HCT116 (cell line): ENCODE measurements around the gene SULT2B1. TPM values are rescaled to one million over a fixed set of nuclear protein-coding genes. Genes with fewer than 3 reads are reported as not detected.

Experiments
- ATAC-seq: fragments of 200-7000 bp; cut with Tn5 transposase; 2 replicates; pipeline ENCODE4 v1.9.1; 2020; ENCODE audit warnings: mild to moderate bottlenecking, moderate library complexity
- BruUV-seq: library from RNA; stranded (reverse); fragments of 400-500 nt; replicated peaks from 2 replicates; lab custom pipeline; 2021; lab: Mats Ljungman, UMichigan
- CTCF ChIA-PET: fragments of 300-600 bp; sonication (Branson Sonifier 250); formaldehyde crosslinking; loops from one replicate; lab custom pipeline; 2021; ENCODE audit warnings: antibody characterized with exemption; lab: Charles Lee
- POLR2A ChIA-PET: fragments of 300-600, 350-600 bp; sonication (Branson Sonifier 250); formaldehyde crosslinking; loops from one replicate; lab custom pipeline; 2021; ENCODE audit warnings: antibody characterized with exemption; lab: Charles Lee
- RAD21 ChIA-PET, 2 experiments: fragments of 300-600 bp; sonication (Branson Sonifier 250); formaldehyde crosslinking; loops; one replicate each; lab custom pipeline; 2023; ENCODE audit warnings: low total read pairs in 2 of 2; ENCODE audit not compliant: uncharacterized antibody in 2 of 2, unreplicated experiment in 2 of 2, low non-redundant PET in 1 of 2; lab: Charles Lee
- DNase-seq: peaks from one replicate; pipeline ENCODE4 v3.0.0-alpha.2; 2010; ENCODE audit warnings: low read depth, low spot score
- H2AFZ ChIP-seq: fragments of 200-600 bp; shearing (Covaris generic), sonication (generic); 2 replicates; pipeline ENCODE4 v1.6.1; 2017; ENCODE audit warnings: low read depth, mixed run types, mixed read lengths, antibody characterized with exemption, low read length; ENCODE audit not compliant: poor library complexity, severe bottlenecking
- H3K27ac ChIP-seq: 2 replicates; pipeline ENCODE4 v1.5.1; 2012; ENCODE audit warnings: low read depth, low read length
- H3K27me3 ChIP-seq: fragments of 200-600 bp; sonication (generic); 2 replicates; pipeline ENCODE4 v1.6.1; 2016; ENCODE audit warnings: mixed run types, low read length, mixed read lengths; ENCODE audit not compliant: insufficient read depth
- H3K36me3 ChIP-seq, 2 experiments: fragments of 200-500 bp in 1 of 2; fragments of 200-600 bp in 1 of 2; sonication (Bioruptor generic) in 1 of 2; sonication (generic) in 1 of 2; 2 replicates each; pipeline versions ENCODE4 v1.5.1 to v1.6.1; 2014 to 2016; ENCODE audit warnings: low read length in 2 of 2, inconsistent platforms in 1 of 2, mixed read lengths in 1 of 2, mixed run types in 1 of 2; ENCODE audit not compliant: insufficient read depth in 2 of 2, control insufficient read depth in 1 of 2
- H3K4me1 ChIP-seq, 2 experiments: fragments of 200-600 bp in 1 of 2; sonication (generic) in 1 of 2; 2 replicates each; pipeline versions ENCODE4 v1.5.1 to v1.6.1; 2012 to 2017; ENCODE audit warnings: low read length in 2 of 2, inconsistent platforms in 1 of 2, mild to moderate bottlenecking in 1 of 2, mixed read lengths in 1 of 2, mixed run types in 1 of 2, moderate library complexity in 1 of 2; ENCODE audit not compliant: insufficient read depth in 2 of 2, control insufficient read depth in 1 of 2
- H3K4me2 ChIP-seq: fragments of 200-600 bp; sonication (generic); 2 replicates; pipeline ENCODE4 v1.6.1; 2017; ENCODE audit warnings: mixed run types, low read length, mixed read lengths
- H3K4me3 ChIP-seq, 2 experiments: fragments of 200-600 bp in 1 of 2; sonication (generic) in 1 of 2; replicated peaks in 1 of 2; 2 replicates each; pipeline ENCODE4 v1.5.1; 2011 to 2016; ENCODE audit warnings: low read length in 2 of 2, control low read depth in 1 of 2, low read depth in 1 of 2, mild to moderate bottlenecking in 1 of 2, mixed read lengths in 1 of 2, mixed run types in 1 of 2
- H3K79me2 ChIP-seq: fragments of 200-600 bp; sonication (generic); 2 replicates; pipeline ENCODE4 v1.6.1; 2017; ENCODE audit warnings: mild to moderate bottlenecking, mixed run types, low read length, moderate library complexity, mixed read lengths; ENCODE audit not compliant: insufficient read depth
- H3K9ac ChIP-seq: fragments of 200-600 bp; sonication (generic); 2 replicates; pipeline ENCODE4 v1.6.1; 2016; ENCODE audit warnings: low read length, mixed read lengths
- H3K9me2 ChIP-seq: fragments of 200-600 bp; sonication (generic), shearing (Covaris generic); 2 replicates; pipeline ENCODE4 v1.6.1; 2017; ENCODE audit warnings: mixed run types, mild to moderate bottlenecking, moderate library complexity; ENCODE audit not compliant: insufficient read depth
- H3K9me3 ChIP-seq, 2 experiments: fragments of 200-500 bp in 1 of 2; fragments of 200-600 bp in 1 of 2; sonication (Bioruptor generic) in 1 of 2; sonication (generic) in 1 of 2; 2 replicates each; pipeline ENCODE4 v1.6.1; 2014 to 2017; ENCODE audit warnings: low read length in 2 of 2, mixed read lengths in 2 of 2, inconsistent platforms in 1 of 2, low read depth in 1 of 2, mild to moderate bottlenecking in 1 of 2, mixed run types in 1 of 2, moderate library complexity in 1 of 2; ENCODE audit not compliant: control insufficient read depth in 1 of 2, insufficient read depth in 1 of 2
- H4K20me1 ChIP-seq: fragments of 200-600 bp; sonication (generic), shearing (Covaris generic); 2 replicates; pipeline ENCODE4 v1.6.1; 2017; ENCODE audit warnings: mixed run types, mild to moderate bottlenecking, moderate library complexity; ENCODE audit not compliant: insufficient read depth
- CBX3 ChIP-seq: IDR thresholded peaks from 2 replicates; pipeline ENCODE4 v1.6.1; 2012; ENCODE audit warnings: low read depth
- CTCF ChIP-seq, 3 experiments: fragments of 200-600 bp in 1 of 3; sonication (generic) in 1 of 3; IDR thresholded peaks in 2 of 3; conservative IDR thresholded peaks in 1 of 3; 2 replicates each; pipeline ENCODE4 v1.5.1; 2012 to 2017; ENCODE audit warnings: low read depth in 2 of 3, low read length in 2 of 3, antibody characterized with exemption in 1 of 3, borderline replicate concordance in 1 of 3, control low read depth in 1 of 3, mild to moderate bottlenecking in 1 of 3, mixed read lengths in 1 of 3, mixed run types in 1 of 3, moderate library complexity in 1 of 3; ENCODE audit not compliant: insufficient read depth in 1 of 3
- EZH2 ChIP-seq: fragments of 200-600 bp; sonication (generic); IDR thresholded peaks from 2 replicates; pipeline ENCODE4 v1.6.1; 2017; ENCODE audit warnings: antibody characterized with exemption, mixed run types
- JUND ChIP-seq: IDR thresholded peaks from 2 replicates; pipeline ENCODE4 v1.6.1; 2012
- POLR2A ChIP-seq: IDR thresholded peaks from 2 replicates; pipeline ENCODE4 v1.7.0; 2011; ENCODE audit warnings: borderline replicate concordance; ENCODE audit not compliant: insufficient read depth, insufficient read length; ENCODE audit errors: extremely low read depth
- POLR2AphosphoS5 ChIP-seq: IDR thresholded peaks from 2 replicates; pipeline ENCODE4 v1.6.1; 2011; ENCODE audit warnings: mild to moderate bottlenecking, low read depth, low read length, moderate library complexity
- RAD21 ChIP-seq: IDR thresholded peaks from 2 replicates; pipeline ENCODE4 v1.6.1; 2012; ENCODE audit warnings: low read depth, mild to moderate bottlenecking
- SIN3A ChIP-seq: IDR thresholded peaks from 2 replicates; pipeline ENCODE4 v1.6.1; 2012; ENCODE audit warnings: low read depth
- SP1 ChIP-seq: IDR thresholded peaks from 2 replicates; pipeline ENCODE4 v1.6.1; 2012; ENCODE audit warnings: low read depth
- ZFX ChIP-seq: fragments of 450-650 bp; IDR thresholded peaks from 2 replicates; pipeline ENCODE4 v1.6.1; 2017
- ZNF274 ChIP-seq: fragments of 200-500 bp; sonication (Bioruptor generic); IDR thresholded peaks from 2 replicates; pipeline ENCODE4 v1.6.1; 2014; ENCODE audit warnings: mild to moderate bottlenecking, low read depth, low read length, inconsistent platforms
- intact Hi-C: fragments of 100-400 bp; cut with micrococcal nuclease; formaldehyde crosslinking; loops from 2 replicates; pipeline ENCODE4 v1.10.0; 2022
- total RNA-seq: library from RNA; stranded (reverse); gene quantifications from one replicate; pipeline ENCODE4 v1.2.1, GENCODE V29; 2021; ENCODE audit not compliant: unreplicated experiment
- TF ChIP-seq, protein P1 (sequence below): IDR thresholded peaks from 2 replicates; pipeline ENCODE4 v1.6.1; 2011; ENCODE audit warnings: mild to moderate bottlenecking, low read length, moderate library complexity; ENCODE audit not compliant: insufficient replicate concordance; ENCODE audit errors: extremely low read depth
- TF ChIP-seq, protein P2 (sequence below): IDR thresholded peaks from 2 replicates; pipeline ENCODE4 v1.6.1; 2012

SULT2B1 gene
- total RNA-seq, 1 experiment from 2014 or later: 4.8 TPM

GRCh38 chr19:48613852-48614435 is 62.0 kb downstream of the SULT2B1 start:
- BruUV-seq: no TSS peak
- Histone ChIP-seq H3K4me1 (peaks cover 34 to 51% of the 10 kb centered on the region in 2 experiments), H3K9me2 (no peaks in the 10 kb centered on the region), H3K79me2 (peaks cover 34% of the 10 kb centered on the region), H3K9ac (peak overlapping the region; percentile 99; the same call in 1 of the 2 replicates), H3K27ac (peak overlapping the region; percentile 86), H3K9me3 (no peaks in the 10 kb centered on the region), H3K4me3 (no peak overlapping the region; a peak in 1 of 4 replicates), H3K27me3 (no peaks in the 10 kb centered on the region), H4K20me1 (peaks cover 34% of the 10 kb centered on the region; the same call in 1 of the 2 replicates), H2AFZ (no peak overlapping the region), H3K4me2 (peak overlapping the region; percentile 87), H3K36me3 (peaks cover 20 to 37% of the 10 kb centered on the region in 2 experiments)
- POLR2A ChIA-PET: interaction anchor here (1.1 to 1.9 kb wide), 2 partner anchors 10 to 126 kb away, joined by 3 to 7 read pairs; no protein-coding TSS in a partner anchor
- CTCF ChIA-PET: interaction anchor here (1.2 kb wide), 1 partner anchor 108 kb away, joined by 3 read pairs; no protein-coding TSS in a partner anchor
- intact Hi-C loops: no loop called here
- ATAC-seq (peak; percentile 18), DNase-seq (no peak)
- TF ChIP-seq SP1 (no peak), ZNF274 (no peak), RAD21 (no peak)
- RAD21 ChIA-PET: no interaction called here

GRCh38 chr19:48614436-48615230 is 62.7 kb downstream of the SULT2B1 start, which contains the start of gene FAM83E:
TSS of gene FAM83E (minus strand) at chr19:48615076. CDS start at chr19:48613372, 1,704 bp downstream.
- Histone ChIP-seq H3K9me3 (no peaks in the 10 kb centered on the region), H4K20me1 (peaks cover 34% of the 10 kb centered on the region; the same call in 1 of the 2 replicates), H3K36me3 (peaks cover 20 to 37% of the 10 kb centered on the region in 2 experiments), H3K4me3 (peak within 1 kb of the TSS; percentile 23 to 37), H3K27me3 (no peaks in the 10 kb centered on the region), H3K4me2 (peak within 1 kb of the TSS; percentile 87), H3K9ac (peak within 1 kb of the TSS; percentile 99), H3K79me2 (peaks cover 36% of the 10 kb centered on the region), H3K4me1 (peaks cover 29 to 45% of the 10 kb centered on the region in 2 experiments), H3K9me2 (no peaks in the 10 kb centered on the region), H2AFZ (no peak within 1 kb of the TSS), H3K27ac (peak within 1 kb of the TSS; percentile 86)
- intact Hi-C loops: no loop called here
- BruUV-seq: no TSS peak
- ATAC-seq: peak; percentile 36
- DNase-seq: no peak
- peak; percentile 74 for TF ChIP-seq SIN3A
- peak; percentile 58 for TF ChIP-seq JUND
- peak; percentile 51; the same call in 1 of the 2 replicates for TF ChIP-seq ZFX
- no peak for TF ChIP-seq EZH2
- TF ChIP-seq CTCF (IDR thresholded peaks at IDR 0.05 in 2 of 3, conservative IDR thresholded peaks at IDR 0.05 in 1 of 3; ENCODE audit: borderline replicate concordance in 1 of 3, insufficient read depth in 1 of 3, low read depth in 2 of 3, low read length in 2 of 3): peak in 1 of 3 experiments; percentile 17; a peak in 1 of 6 replicates
- no peak for TF ChIP-seq POLR2A
- TF ChIP-seq POLR2AphosphoS5: peak; percentile 69; the same call in 1 of the 2 replicates
- TF ChIP-seq SP1: peak; percentile 68
- TF ChIP-seq CBX3: peak; percentile 44; the same call in 1 of the 2 replicates
- TF ChIP-seq, protein P1, sequence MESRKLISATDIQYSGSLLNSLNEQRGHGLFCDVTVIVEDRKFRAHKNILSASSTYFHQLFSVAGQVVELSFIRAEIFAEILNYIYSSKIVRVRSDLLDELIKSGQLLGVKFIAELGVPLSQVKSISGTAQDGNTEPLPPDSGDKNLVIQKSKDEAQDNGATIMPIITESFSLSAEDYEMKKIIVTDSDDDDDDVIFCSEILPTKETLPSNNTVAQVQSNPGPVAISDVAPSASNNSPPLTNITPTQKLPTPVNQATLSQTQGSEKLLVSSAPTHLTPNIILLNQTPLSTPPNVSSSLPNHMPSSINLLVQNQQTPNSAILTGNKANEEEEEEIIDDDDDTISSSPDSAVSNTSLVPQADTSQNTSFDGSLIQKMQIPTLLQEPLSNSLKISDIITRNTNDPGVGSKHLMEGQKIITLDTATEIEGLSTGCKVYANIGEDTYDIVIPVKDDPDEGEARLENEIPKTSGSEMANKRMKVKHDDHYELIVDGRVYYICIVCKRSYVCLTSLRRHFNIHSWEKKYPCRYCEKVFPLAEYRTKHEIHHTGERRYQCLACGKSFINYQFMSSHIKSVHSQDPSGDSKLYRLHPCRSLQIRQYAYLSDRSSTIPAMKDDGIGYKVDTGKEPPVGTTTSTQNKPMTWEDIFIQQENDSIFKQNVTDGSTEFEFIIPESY: no peak
- TF ChIP-seq, protein P2, sequence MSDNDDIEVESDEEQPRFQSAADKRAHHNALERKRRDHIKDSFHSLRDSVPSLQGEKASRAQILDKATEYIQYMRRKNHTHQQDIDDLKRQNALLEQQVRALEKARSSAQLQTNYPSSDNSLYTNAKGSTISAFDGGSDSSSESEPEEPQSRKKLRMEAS: peak; percentile 83
- POLR2A ChIA-PET: interaction anchor here (0.6 to 1.9 kb wide), 3 partner anchors 9 to 127 kb away, joined by 3 to 7 read pairs (median 3); no protein-coding TSS in a partner anchor
- CTCF ChIA-PET: no interaction called here
- RAD21 ChIA-PET: no interaction called here
